ENCODE results near the gene GNB1L. TPM values are rescaled to one million over a fixed set of nuclear protein-coding genes. Genes with fewer than 3 reads are reported as not detected.
A peak's percentile ranks its signal among the peaks of the same experiment; 100 is the strongest.

The GNB1L gene
- total and polyA plus RNA-seq, 2 of the 13 experiments (the other 11 are each of a cell fraction or from before 2014, with no cell fraction given): 2.5 to 7.4 TPM

- no TSS peak for BruUV-seq (replicated peaks)
- POLR2A ChIA-PET: no interaction called here
Measured at GRCh38 chr22:19734837-19735382, 119.8 kb downstream of the GNB1L start.

GRCh38 chr22:19734163-19734562 lies 120.5 kb downstream of the GNB1L start:
- no peak overlapping the region for H3K4me3 ChIP-seq (replicated peaks in 1 of 3; ENCODE audit: insufficient read depth in 1 of 3, low read depth in 2 of 3, low read length in 3 of 3)
- no peak for FAIRE-seq
- peaks cover 35% of the 10 kb centered on the region for H3K4me1 ChIP-seq (ENCODE audit: insufficient read depth, low read length)
- intact Hi-C loops (cut with micrococcal nuclease; ENCODE audit: unreplicated experiment) (loop anchor here (5.0 kb wide), 1 partner anchor 48 kb away; no protein-coding TSS in a partner anchor), in situ Hi-C loops (cut with HindIII; ENCODE audit: extremely low pct_ligation_motif_present, low pct_unique_long_range_greater_than_20kb) (loop anchor here (5.0 kb wide), 1 partner anchor 168 kb away; no protein-coding TSS in a partner anchor)
- H3K36me3 ChIP-seq (replicated peaks in 1 of 2; ENCODE audit: control insufficient read depth in 1 of 2, insufficient read depth in 2 of 2, low read length in 2 of 2): no peaks in the 10 kb centered on the region
- TF ChIP-seq ZSCAN25 (CRISPR knock-in tag; IDR thresholded peaks at IDR 0.05) (no peak), IRX3 (CRISPR knock-in tag; IDR thresholded peaks at IDR 0.05; ENCODE audit: borderline replicate concordance, low read depth) (no peak), PRDM10 (CRISPR knock-in tag; IDR thresholded peaks at IDR 0.05; ENCODE audit: low read depth) (no peak), ZNF703 (CRISPR knock-in tag; IDR thresholded peaks at IDR 0.05; ENCODE audit: borderline replicate concordance) (no peak)
- no peaks in the 10 kb centered on the region for H3K9me3 ChIP-seq (ENCODE audit: low read length)
- ChIA-PET CTCF (ENCODE audit: low intra/inter-chr PET ratio, low total read pairs) (no interaction called here), POLR2A (no interaction called here)
- H3K4me2 ChIP-seq (ENCODE audit: low read depth, low read length): no peak overlapping the region
- DNase-seq (ENCODE audit: low spot score): no peak
- H3K27me3 ChIP-seq (ENCODE audit: control insufficient read depth in 1 of 2, insufficient read depth in 2 of 2, low read length in 2 of 2): peaks cover 4 to 69% of the 10 kb centered on the region in 2 experiments
- no peak for ATAC-seq
- peaks cover 3% of the 10 kb centered on the region; the same call in 1 of the 2 replicates for H4K20me1 ChIP-seq (ENCODE audit: insufficient read depth, low read length)
- no peak overlapping the region for H3K9ac ChIP-seq (ENCODE audit: insufficient read depth, low read depth, low read length)
- no TSS peak for BruUV-seq (replicated peaks)
- no peak overlapping the region for H3K27ac ChIP-seq (ENCODE audit: extremely low read length, insufficient read depth, low read length)
- WGBS (ENCODE audit: low lambda C conversion rate): no CpG with 5 or more reads among the region's 7 CpGs
- H3K79me2 ChIP-seq (ENCODE audit: insufficient read depth, low read length): no peaks in the 10 kb centered on the region
- H2AFZ ChIP-seq (ENCODE audit: low read length): no peak overlapping the region

More at GRCh38 chr22:19734837-19735382, 119.8 kb downstream of the GNB1L start:
- Histone ChIP-seq H3K27ac (ENCODE audit: extremely low read length, insufficient read depth, low read length) (no peak overlapping the region), H2AFZ (ENCODE audit: low read length) (no peak overlapping the region), H3K4me1 (ENCODE audit: insufficient read depth, low read length) (peaks cover 28% of the 10 kb centered on the region), H4K20me1 (ENCODE audit: insufficient read depth, low read length) (peaks cover 3% of the 10 kb centered on the region; the same call in 1 of the 2 replicates), H3K36me3 (replicated peaks in 1 of 2; ENCODE audit: control insufficient read depth in 1 of 2, insufficient read depth in 2 of 2, low read length in 2 of 2) (no peaks in the 10 kb centered on the region), H3K4me3 (replicated peaks in 1 of 3; ENCODE audit: insufficient read depth in 1 of 3, low read depth in 2 of 3, low read length in 3 of 3) (no peak overlapping the region), H3K27me3 (ENCODE audit: control insufficient read depth in 1 of 2, insufficient read depth in 2 of 2, low read length in 2 of 2) (peaks cover 4 to 63% of the 10 kb centered on the region in 2 experiments), H3K9me3 (ENCODE audit: low read length) (no peaks in the 10 kb centered on the region), H3K4me2 (ENCODE audit: low read depth, low read length) (no peak overlapping the region), H3K9ac (ENCODE audit: insufficient read depth, low read depth, low read length) (no peak overlapping the region), H3K79me2 (ENCODE audit: insufficient read depth, low read length) (no peaks in the 10 kb centered on the region)
- in situ Hi-C loops (cut with HindIII; ENCODE audit: extremely low pct_ligation_motif_present, low pct_unique_long_range_greater_than_20kb): loop anchor here (5.0 kb wide), 1 partner anchor 167 kb away; no protein-coding TSS in a partner anchor
- no CpG with 5 or more reads among the region's 5 CpGs for WGBS (ENCODE audit: low lambda C conversion rate)
- ATAC-seq (no peak), DNase-seq (ENCODE audit: low spot score) (no peak), FAIRE-seq (no peak)
- CTCF ChIA-PET (ENCODE audit: low intra/inter-chr PET ratio, low total read pairs): no interaction called here
- intact Hi-C loops (cut with micrococcal nuclease; ENCODE audit: unreplicated experiment): loop anchor here (5.0 kb wide), 1 partner anchor 47 kb away; no protein-coding TSS in a partner anchor
- TF ChIP-seq ZNF263 (CRISPR knock-in tag; IDR thresholded peaks at IDR 0.05) (peak; percentile 88), NFATC3 (CRISPR knock-in tag; IDR thresholded peaks at IDR 0.05) (no peak)

Measured in HepG2 (cell line).